Naive B cell (primary cell): ENCODE data around the gene NKX2-2. TPM values are rescaled to one million over a fixed set of nuclear protein-coding genes. Genes with fewer than 3 reads are reported as not detected.

Experiments used
- ATAC-seq, 2 donors: fragments of 150-1000 bp; cut with Tn5 transposase; 2 replicates each; pipeline ENCODE4 v1.10.0; 2021; ENCODE audit warnings: low read depth in 2 of 2, mild to moderate bottlenecking in 2 of 2, moderate library complexity in 2 of 2
- DNase-seq: peaks from one replicate; pipeline ENCODE4 v3.0.0; 2022
- H3K27ac Mint-ChIP-seq, 6 donors: one replicate each; pipeline ENCODE4 v1.8.0; 2020 to 2022; ENCODE audit warnings: mild to moderate bottlenecking in 6 of 6, mixed read lengths in 6 of 6, moderate library complexity in 5 of 6, inconsistent platforms in 2 of 6
- H3K27me3 Mint-ChIP-seq, 3 donors: one replicate each; pipeline ENCODE4 v1.8.0; 2021 to 2022; ENCODE audit warnings: mixed read lengths in 3 of 3, mild to moderate bottlenecking in 1 of 3
- H3K36me3 Mint-ChIP-seq, 2 donors: one replicate each; pipeline ENCODE4 v1.8.0; 2020 to 2022; ENCODE audit warnings: mixed read lengths in 2 of 2, inconsistent platforms in 1 of 2, mild to moderate bottlenecking in 1 of 2
- H3K4me1 Mint-ChIP-seq, 3 donors: one replicate each; pipeline ENCODE4 v1.8.0; 2020 to 2022; ENCODE audit warnings: mixed read lengths in 3 of 3, inconsistent platforms in 1 of 3, mild to moderate bottlenecking in 1 of 3, moderate library complexity in 1 of 3
- H3K4me3 Mint-ChIP-seq, 8 donors: one replicate each; pipeline ENCODE4 v1.8.0; 2020 to 2022; ENCODE audit warnings: mild to moderate bottlenecking in 8 of 8, mixed read lengths in 8 of 8, moderate library complexity in 8 of 8, inconsistent platforms in 2 of 8
- H3K9me3 Mint-ChIP-seq, 7 donors: one replicate each; pipeline ENCODE4 v1.8.0; 2020 to 2022; ENCODE audit warnings: mixed read lengths in 7 of 7, mild to moderate bottlenecking in 5 of 7, inconsistent platforms in 2 of 7, moderate library complexity in 1 of 7
- polyA plus RNA-seq, 6 donors: library from polyadenylated mRNA; unstranded; fragments of 300-500 nt; fragmentation: Illumina TruSeq; gene quantifications; one replicate each; pipeline ENCODE4 v1.2.3, GENCODE V29; 2021; ENCODE audit warnings: low read depth in 6 of 6

Gene NKX2-2
- polyA plus RNA-seq, 6 donors from 2014 or later = not detected

GRCh38 chr20:21518292-21518991, 4.6 kb upstream of the NKX2-2 start:
- H3K27me3 Mint-ChIP-seq = peaks cover 53 to 74% (median 73%) of the 10 kb centered on the region in 3 donors
- peaks cover 11 to 27% (median 26%) of the 10 kb centered on the region in 3 donors for H3K4me1 Mint-ChIP-seq
- DNase-seq (no peak), ATAC-seq (no peak)
- H3K9me3 Mint-ChIP-seq = peaks cover 0 to 6% (median 0%) of the 10 kb centered on the region in 7 donors
- H3K36me3 Mint-ChIP-seq = no peaks in the 10 kb centered on the region
- H3K27ac Mint-ChIP-seq = peak overlapping the region in 2 of 6 donors; percentile 49 to 67
- H3K4me3 Mint-ChIP-seq = no peak overlapping the region

- Mint-ChIP-seq H3K27ac (peak overlapping the region in 2 of 6 donors; percentile 22 to 72), H3K36me3 (no peaks in the 10 kb centered on the region), H3K4me3 (peak overlapping the region in 3 of 8 donors; percentile 29 to 66 (median 47)), H3K27me3 (peaks cover 46 to 73% (median 66%) of the 10 kb centered on the region in 3 donors), H3K4me1 (peaks cover 11 to 27% (median 25%) of the 10 kb centered on the region in 3 donors), H3K9me3 (peaks cover 0 to 6% (median 0%) of the 10 kb centered on the region in 7 donors)
- no peak for DNase-seq
- no peak for ATAC-seq
Observed at GRCh38 chr20:21517566-21518277, 3.9 kb upstream of the NKX2-2 start.

DNA sequence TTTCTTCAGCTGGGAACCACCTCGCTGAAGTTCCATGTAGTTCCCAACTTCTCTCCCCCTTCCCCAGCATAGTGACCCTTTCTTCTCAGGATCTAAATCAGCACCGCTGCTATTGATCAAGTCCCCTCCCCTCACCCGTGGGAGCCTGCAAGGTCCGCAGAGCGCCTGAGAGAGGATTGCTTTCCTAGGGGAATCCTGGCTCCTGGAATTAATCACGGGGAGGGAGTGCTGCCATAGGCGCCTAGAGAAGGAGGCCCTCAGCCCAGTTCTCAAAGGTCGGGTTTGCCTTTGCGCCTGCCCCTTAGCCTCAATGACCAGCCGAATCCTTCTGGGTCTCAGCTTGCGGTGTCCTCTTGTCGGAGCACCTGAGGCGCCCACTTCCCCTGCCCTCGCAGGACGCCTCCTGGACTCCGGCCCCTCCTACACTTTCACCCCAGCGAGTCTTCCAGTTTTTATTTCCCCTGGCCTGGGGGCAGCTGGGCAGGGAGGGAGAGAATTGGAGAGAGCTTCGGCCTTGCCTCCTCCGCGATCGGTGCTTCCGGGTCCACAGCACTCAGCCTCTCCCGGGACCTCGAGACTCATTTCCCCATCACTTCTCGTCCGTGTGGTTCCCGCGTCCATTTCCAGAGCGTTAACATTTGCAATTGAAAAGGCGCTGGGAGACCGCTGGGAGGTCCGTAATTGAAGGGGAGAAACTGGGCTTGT, 3.1 kb upstream of the NKX2-2 start:
- Mint-ChIP-seq H3K4me1 (peaks cover 11 to 32% (median 31%) of the 10 kb centered on the region in 3 donors), H3K9me3 (peaks cover 0 to 6% (median 0%) of the 10 kb centered on the region in 7 donors), H3K4me3 (peak overlapping the region in 3 of 8 donors; percentile 29 to 47 (median 43)), H3K27ac (peak overlapping the region in 3 of 6 donors; percentile 52 to 75 (median 72)), H3K27me3 (peaks cover 46 to 76% (median 66%) of the 10 kb centered on the region in 3 donors), H3K36me3 (no peaks in the 10 kb centered on the region)
- ATAC-seq (no peak), DNase-seq (no peak)

DNA sequence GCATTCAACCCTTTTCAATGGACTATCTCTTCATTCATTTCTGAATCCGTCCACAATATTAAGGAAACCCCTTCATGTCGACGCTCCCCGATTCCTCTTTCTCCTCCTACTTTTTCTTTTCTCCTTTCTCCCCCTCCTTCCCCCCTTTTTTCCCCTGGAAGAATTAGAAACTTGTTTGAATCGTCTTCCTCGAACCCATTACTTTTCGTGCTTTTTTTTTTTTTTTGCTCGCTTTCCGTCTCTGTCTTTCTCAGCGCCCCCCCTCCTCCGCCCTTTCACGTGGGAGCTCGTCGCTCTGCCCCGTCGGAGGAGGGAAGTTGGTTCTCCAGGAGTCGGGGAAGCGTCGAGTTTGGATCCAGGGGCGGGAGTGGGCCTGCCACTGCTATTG, 2.3 kb upstream of the NKX2-2 start:
- Mint-ChIP-seq H3K9me3 (peaks cover 0 to 6% (median 0%) of the 10 kb centered on the region in 7 donors), H3K27ac (peak overlapping the region in 4 of 6 donors; percentile 52 to 91 (median 81)), H3K27me3 (peaks cover 48 to 80% (median 66%) of the 10 kb centered on the region in 3 donors), H3K36me3 (no peaks in the 10 kb centered on the region), H3K4me1 (peaks cover 14 to 38% (median 38%) of the 10 kb centered on the region in 3 donors), H3K4me3 (peak overlapping the region in 3 of 8 donors; percentile 15 to 39 (median 19))
- DNase-seq (no peak), ATAC-seq (no peak)

- no peak for ATAC-seq
- DNase-seq = no peak
- peaks cover 0 to 5% (median 0%) of the 10 kb centered on the region in 7 donors for H3K9me3 Mint-ChIP-seq
- H3K4me3 Mint-ChIP-seq = peak overlapping the region in 1 of 8 donors; percentile 39
- no peaks in the 10 kb centered on the region for H3K36me3 Mint-ChIP-seq
- peaks cover 43 to 77% (median 66%) of the 10 kb centered on the region in 3 donors for H3K27me3 Mint-ChIP-seq
- peak overlapping the region in 4 of 6 donors; percentile 3 to 91 (median 81) for H3K27ac Mint-ChIP-seq
- peaks cover 17 to 40% (median 37%) of the 10 kb centered on the region in 3 donors for H3K4me1 Mint-ChIP-seq
Observed at GRCh38 chr20:21515300-21516179, 1.7 kb upstream of the NKX2-2 start.

DNA sequence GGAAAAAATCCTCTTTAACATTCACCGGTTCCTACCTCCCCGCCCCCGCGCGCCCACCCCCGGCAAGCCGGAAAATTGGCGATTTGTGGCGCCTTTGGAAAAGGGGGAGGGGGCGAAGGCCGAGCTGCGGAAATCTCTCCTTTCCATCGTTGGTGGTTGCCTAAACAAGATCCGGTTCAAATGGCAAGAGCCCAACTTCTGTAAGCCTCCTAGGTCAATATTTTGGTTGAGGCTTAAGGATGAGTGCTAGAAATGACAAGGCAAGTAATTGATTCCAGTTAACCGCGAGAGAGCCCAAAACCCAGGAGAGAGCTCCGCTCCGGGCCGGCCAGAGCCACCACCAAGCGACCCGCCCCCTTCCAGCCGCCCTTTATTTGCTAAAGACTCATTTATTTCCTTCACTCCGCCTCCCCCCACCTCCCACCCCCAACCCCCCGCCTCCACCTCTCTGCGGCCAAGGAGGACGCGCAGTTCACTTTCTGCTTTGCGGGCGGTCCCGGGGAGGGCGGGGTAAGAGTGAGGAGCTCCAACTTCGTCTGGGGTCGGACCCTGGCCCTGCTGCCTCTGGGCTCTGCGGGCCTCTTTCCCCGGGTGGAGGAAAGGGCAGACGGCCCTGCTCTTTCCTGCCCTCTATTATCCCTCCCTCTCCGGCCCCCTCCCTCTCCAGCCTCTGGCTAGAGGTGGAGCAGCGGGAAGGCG, 838 bp upstream of the NKX2-2 start:
- no peak for DNase-seq
- H3K27ac Mint-ChIP-seq = peak overlapping the region in 1 of 6 donors; percentile 51
- H3K9me3 Mint-ChIP-seq = peaks cover 0 to 4% (median 0%) of the 10 kb centered on the region in 7 donors
- ATAC-seq = no peak
- H3K4me3 Mint-ChIP-seq = peak overlapping the region in 5 of 8 donors; percentile 47 to 90 (median 56)
- H3K4me1 Mint-ChIP-seq = peaks cover 21 to 47% (median 46%) of the 10 kb centered on the region in 3 donors
- peaks cover 44 to 80% (median 69%) of the 10 kb centered on the region in 3 donors for H3K27me3 Mint-ChIP-seq
- H3K36me3 Mint-ChIP-seq = no peaks in the 10 kb centered on the region

- no peak for ATAC-seq
- peaks cover 43 to 80% (median 71%) of the 10 kb centered on the region in 3 donors for H3K27me3 Mint-ChIP-seq
- H3K4me1 Mint-ChIP-seq = peaks cover 21 to 54% (median 50%) of the 10 kb centered on the region in 3 donors
- peaks cover 0 to 4% (median 0%) of the 10 kb centered on the region in 7 donors for H3K9me3 Mint-ChIP-seq
- peak overlapping the region in 2 of 6 donors; percentile 24 to 87 for H3K27ac Mint-ChIP-seq
- peak overlapping the region; percentile 9 to 82 (median 62) for H3K4me3 Mint-ChIP-seq
- H3K36me3 Mint-ChIP-seq = no peaks in the 10 kb centered on the region
- no peak for DNase-seq
Observed at GRCh38 chr20:21513181-21513663, 642 bp downstream of the NKX2-2 start.

DNA sequence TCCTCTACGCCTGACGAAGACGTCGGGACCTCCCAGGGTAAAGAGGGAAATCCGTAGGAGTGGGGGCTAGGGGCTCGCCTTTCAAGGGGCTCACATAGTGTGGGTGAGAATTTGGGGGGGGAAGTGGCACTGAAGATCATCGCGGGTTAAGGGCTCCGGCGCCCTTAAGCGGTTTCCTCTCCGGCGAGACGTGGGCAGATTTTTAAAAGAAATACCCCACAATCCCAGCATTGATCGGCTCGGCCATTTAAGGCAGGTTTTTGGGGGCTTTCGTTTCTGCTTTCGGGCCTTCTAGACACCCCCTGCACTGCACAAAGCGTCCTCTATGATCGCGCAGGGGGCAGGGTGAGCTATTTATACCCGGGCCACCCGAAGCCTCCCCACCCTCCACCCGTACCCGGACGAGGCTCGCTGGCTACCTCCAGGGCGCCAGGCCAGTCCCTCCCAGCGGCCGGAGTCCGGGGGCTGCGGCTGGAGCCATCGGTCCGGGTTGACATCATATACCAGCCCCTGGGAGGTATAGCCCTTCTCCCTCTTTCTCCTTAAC, 1.2 kb downstream of the NKX2-2 start:
- Mint-ChIP-seq H3K27me3 (peaks cover 43 to 80% (median 71%) of the 10 kb centered on the region in 3 donors), H3K9me3 (peaks cover 0 to 4% (median 0%) of the 10 kb centered on the region in 7 donors), H3K36me3 (no peaks in the 10 kb centered on the region), H3K4me1 (peaks cover 17 to 50% (median 45%) of the 10 kb centered on the region in 3 donors), H3K4me3 (peak overlapping the region; percentile 29 to 82 (median 63)), H3K27ac (peak overlapping the region in 2 of 6 donors; percentile 30 to 87)
- DNase-seq (no peak), ATAC-seq (peak; percentile 33 to 38)

GRCh38 chr20:21511850-21512633, 1.8 kb downstream of the NKX2-2 start:
- Mint-ChIP-seq H3K4me3 (peak overlapping the region; percentile 29 to 87 (median 69)), H3K36me3 (no peaks in the 10 kb centered on the region), H3K27ac (peak overlapping the region in 1 of 6 donors; percentile 12), H3K9me3 (peaks cover 0 to 4% (median 0%) of the 10 kb centered on the region in 7 donors), H3K27me3 (peaks cover 48 to 80% (median 71%) of the 10 kb centered on the region in 3 donors), H3K4me1 (peaks cover 17 to 46% (median 41%) of the 10 kb centered on the region in 3 donors)
- ATAC-seq = no peak
- no peak for DNase-seq

- Mint-ChIP-seq H3K9me3 (peaks cover 0 to 6% (median 0%) of the 10 kb centered on the region in 7 donors), H3K27me3 (peaks cover 48 to 80% (median 70%) of the 10 kb centered on the region in 3 donors), H3K27ac (peak overlapping the region in 4 of 6 donors; percentile 11 to 51 (median 16)), H3K4me3 (peak overlapping the region in 7 of 8 donors; percentile 47 to 85 (median 67)), H3K36me3 (no peaks in the 10 kb centered on the region), H3K4me1 (peaks cover 17 to 51% (median 44%) of the 10 kb centered on the region in 3 donors)
- ATAC-seq (no peak), DNase-seq (no peak)
Observed at GRCh38 chr20:21511485-21511849, 2.4 kb downstream of the NKX2-2 start.
